Body of pancreas (tissue), 4 donors: ENCODE data around the gene ZC3H13.

Source experiments
- POLR2A ChIP-seq, 3 donors: fragments of 450-650 bp; IDR thresholded peaks; one replicate each; pipeline ENCODE4 v1.6.1; 2016; ENCODE audit warnings: antibody characterized with exemption in 3 of 3, mild to moderate bottlenecking in 2 of 3
- TF ChIP-seq, protein P1 (sequence below), 7 experiments: fragments of 450-650 bp in 4 of 7; fragments of 200-600 bp in 3 of 7; sonication (generic) in 3 of 7; IDR thresholded peaks; one replicate each; pipeline ENCODE4 v1.5.1; 2016 to 2019; ENCODE audit warnings: antibody characterized with exemption in 7 of 7

DNA sequence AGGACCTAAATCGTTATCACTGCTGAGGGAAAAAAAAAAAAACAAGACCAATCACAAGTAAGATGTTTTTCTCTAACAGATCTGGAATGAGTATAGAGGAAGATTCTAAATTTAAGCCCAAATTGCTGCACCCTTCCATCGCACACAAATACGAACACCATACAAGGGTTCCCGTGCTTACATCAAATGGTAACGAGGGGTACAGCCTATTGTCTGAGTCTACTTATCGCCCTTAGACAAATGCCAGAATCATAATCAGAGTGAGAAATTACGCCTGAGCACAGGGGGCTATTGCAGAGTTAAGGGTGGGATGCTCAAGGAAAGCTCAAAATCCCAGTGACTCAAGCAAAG lies 603 bp downstream of the ZC3H13 start:
- TF ChIP-seq, protein P1, sequence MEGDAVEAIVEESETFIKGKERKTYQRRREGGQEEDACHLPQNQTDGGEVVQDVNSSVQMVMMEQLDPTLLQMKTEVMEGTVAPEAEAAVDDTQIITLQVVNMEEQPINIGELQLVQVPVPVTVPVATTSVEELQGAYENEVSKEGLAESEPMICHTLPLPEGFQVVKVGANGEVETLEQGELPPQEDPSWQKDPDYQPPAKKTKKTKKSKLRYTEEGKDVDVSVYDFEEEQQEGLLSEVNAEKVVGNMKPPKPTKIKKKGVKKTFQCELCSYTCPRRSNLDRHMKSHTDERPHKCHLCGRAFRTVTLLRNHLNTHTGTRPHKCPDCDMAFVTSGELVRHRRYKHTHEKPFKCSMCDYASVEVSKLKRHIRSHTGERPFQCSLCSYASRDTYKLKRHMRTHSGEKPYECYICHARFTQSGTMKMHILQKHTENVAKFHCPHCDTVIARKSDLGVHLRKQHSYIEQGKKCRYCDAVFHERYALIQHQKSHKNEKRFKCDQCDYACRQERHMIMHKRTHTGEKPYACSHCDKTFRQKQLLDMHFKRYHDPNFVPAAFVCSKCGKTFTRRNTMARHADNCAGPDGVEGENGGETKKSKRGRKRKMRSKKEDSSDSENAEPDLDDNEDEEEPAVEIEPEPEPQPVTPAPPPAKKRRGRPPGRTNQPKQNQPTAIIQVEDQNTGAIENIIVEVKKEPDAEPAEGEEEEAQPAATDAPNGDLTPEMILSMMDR (IDR thresholded peaks at IDR 0.05) = no peak
- TF ChIP-seq POLR2A (IDR thresholded peaks at IDR 0.05) = no peak
